GM19035 (cell line): ENCODE results near the gene FAM72D.
"Not testable (repeated sequence)": the region's sequence is repeated elsewhere in the genome, so short reads cannot be mapped to it uniquely, and the experiment has no call there.

ENCODE experiments used
- ATAC-seq: cut with Tn5 transposase; IDR thresholded peaks from one replicate; pipeline ENCODE4 v1.9.1; 2021; ENCODE audit not compliant: unreplicated experiment

FAM72D gene

DNA sequence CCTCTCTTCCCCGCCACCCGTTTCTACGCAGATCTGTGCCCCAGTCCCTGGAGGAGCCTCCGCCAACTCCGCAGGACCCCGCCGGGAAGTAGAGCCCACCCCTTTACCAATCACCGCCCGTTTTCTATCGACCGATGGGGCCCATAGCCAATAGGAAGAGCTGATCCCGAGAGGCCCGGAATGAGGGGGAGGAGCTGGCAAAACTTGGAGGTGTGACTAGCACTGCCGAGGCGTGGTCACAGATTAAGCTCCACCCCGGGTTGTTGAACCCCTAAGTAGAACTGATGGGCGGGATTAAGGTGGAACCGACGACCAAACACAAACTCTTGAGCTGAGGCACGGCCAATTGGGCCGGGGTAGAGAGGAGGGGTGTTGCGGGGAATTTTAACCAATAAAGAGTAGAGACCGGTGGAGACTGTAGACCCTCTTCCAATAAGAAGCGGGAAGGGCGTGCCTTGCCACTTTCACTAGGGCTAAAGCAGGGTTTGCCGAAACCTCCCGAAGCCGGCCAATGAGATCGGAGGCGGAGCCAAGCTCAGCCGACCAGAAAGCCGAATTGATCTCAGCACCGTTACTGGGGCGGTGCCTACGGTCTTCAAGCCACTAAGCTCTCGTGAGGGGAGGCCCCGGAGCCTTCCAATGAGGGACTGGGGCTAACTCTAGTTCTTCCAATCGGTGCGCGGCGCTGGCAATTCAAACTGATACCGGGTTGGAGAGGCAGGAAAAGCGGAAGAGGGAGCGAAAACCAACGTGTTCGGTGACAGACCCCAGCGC is at the start of gene FAM72D, which contains the start of gene SRGAP2B:
Gene FAM72D, plus strand, starts transcription at position 691 of the 774 bp plus-strand sequence. CDS start 874 bp downstream, outside the sequence.
Gene SRGAP2B, minus strand, starts transcription at position 45 of the 774 bp plus-strand sequence. CDS start 2,427 bp downstream, outside the sequence.
- ATAC-seq = peak; percentile 82

DNA sequence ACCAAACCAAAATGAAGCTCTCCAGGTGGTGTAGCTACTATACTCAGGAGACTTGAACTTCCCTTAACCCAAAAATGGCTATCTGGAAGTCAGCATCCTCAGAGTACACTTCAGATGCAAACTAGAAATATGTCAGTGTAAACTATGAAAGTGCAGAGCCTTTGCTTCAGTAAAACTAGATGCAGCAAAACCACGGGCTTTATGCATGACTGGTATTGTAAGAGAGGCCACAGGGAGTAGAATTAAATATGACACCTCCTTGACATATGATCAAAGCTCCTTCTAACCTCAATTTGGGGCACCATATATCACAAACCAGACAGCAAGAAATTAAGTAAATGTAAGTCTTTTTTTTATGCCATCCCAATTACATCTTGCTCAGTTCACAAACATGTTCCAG is 48.2 kb upstream of the FAM72D start:
- not testable (repeated sequence) for ATAC-seq

DNA sequence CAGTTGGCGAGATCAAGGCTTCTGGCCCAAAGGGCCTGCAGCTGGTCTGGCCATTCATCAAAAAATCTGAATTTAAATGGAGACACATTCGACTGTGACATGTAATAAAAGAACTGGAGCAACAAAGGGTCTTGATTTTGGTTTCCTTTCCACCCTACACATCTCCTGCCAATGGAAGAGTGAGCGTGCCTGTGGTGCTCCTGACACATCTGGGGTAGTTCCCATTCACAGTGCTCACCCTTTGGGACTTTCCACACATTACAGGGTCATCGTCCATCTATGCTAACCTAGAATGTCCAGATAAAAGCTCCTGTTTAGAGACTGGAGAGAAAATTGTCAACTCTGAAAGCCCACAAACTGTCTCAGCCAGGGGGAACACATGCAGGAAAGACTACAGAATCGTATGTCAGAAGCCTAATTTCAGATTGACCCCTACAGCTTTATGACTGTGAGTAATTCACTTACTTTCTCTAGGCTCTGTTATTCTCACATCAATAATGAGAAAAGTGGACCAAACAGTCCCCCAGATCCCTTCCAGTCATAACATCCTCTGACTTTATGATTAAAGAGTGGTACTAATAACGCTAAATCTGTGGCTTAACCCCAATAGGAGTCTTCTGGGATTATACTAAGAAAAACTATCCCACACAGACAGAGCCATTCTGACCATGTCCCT is 47.5 kb upstream of the FAM72D start:
- not testable (repeated sequence) for ATAC-seq

DNA sequence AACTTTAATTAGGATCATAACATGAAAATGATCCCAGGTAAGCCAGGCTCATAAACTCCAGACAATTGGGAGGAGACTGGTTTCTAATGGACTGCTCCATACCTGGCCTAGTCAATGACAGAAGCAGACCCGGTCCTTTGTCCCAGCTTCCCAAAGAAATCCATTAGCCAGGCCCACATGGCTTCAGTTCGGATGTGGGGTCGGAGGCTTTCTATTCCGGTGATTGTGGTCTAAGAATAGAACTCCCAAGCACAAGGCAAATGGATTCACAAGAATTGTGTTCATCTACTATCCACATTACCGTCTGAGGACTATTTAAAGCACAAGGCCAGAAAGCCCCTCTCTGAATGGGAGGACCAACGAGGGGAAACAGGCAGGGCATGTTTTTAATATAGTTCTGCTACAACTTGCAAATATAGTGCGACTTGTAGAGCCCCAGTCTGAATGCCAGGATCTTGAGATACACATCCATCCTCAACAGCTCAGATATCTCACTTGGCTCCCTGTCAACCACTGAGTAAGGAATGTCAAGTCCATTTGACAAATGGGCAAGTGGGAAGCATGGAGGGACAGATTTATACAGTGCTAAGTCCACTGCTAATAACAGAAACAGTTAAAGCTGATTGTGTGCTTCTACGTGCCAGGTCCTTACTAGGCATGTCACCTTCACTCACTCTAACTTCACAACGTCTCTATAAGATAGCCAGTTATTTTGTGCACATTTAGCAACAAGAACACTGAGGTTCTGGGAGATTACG is 43.6 kb upstream of the FAM72D start:
- ATAC-seq = not testable (repeated sequence)

DNA sequence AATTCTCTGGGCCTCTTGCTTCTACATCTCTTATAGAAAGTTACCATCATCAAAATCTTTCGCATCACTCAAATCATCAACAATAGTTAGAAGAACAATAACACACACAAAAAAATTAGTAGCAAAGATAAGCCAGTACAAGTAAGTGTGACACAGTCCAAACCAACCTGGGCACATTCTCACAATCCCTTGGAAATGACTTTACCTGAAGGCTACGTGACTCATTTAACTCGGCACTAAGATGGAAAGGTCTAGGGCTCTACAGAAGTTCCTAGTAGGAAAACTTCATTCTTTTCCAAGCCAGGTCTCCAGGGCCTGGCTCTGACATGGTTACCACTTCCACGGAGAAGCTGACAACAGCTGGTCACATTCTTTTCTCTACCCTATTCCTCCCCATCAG is 42.3 kb upstream of the FAM72D start:
- not testable (repeated sequence) for ATAC-seq

DNA sequence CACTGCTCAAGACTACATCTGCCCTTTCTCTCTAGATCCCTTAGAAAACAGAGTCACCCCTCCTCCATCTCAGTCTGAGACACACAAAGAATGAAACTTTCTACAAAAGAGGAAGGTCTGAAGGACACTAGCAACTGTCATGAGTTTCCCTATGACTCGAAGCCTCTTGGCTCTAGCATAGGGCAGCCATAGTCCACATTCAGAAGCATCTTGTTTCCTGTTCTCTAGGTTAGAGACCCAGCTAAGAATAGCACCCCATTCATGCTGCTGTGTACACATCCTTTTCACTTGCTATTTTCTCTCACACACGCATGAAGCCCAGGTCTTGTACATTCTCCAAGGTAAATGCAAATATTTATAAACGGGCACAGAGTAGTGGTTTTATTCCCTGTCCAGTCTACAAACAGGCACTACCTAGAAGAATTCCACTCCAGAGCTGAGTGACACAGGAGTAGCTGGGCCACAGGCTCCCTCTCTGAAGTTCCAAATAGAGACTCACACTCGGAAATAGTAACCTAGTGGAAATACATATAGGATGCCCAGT is 40.5 kb upstream of the FAM72D start:
- peak; percentile 99 for ATAC-seq

DNA sequence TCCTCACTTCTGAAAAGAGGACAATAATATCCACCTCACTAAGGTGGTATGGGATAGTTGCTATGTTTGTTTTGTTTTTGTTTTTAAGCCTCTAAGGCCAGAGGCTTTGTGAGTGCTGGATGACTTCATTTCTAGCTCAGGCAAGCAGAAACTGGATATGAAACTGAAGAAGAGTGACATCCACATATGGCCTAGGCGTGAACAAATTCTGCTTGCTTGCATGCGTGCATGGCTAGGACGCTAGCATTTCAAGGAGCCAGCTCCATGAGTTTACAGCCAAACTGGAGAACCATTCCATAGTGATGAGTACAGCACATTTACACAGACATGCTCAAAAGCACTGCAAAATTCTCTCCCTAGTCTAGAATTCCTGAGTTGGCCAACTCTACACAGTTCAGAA is 37.6 kb upstream of the FAM72D start:
- ATAC-seq = peak; percentile 39

DNA sequence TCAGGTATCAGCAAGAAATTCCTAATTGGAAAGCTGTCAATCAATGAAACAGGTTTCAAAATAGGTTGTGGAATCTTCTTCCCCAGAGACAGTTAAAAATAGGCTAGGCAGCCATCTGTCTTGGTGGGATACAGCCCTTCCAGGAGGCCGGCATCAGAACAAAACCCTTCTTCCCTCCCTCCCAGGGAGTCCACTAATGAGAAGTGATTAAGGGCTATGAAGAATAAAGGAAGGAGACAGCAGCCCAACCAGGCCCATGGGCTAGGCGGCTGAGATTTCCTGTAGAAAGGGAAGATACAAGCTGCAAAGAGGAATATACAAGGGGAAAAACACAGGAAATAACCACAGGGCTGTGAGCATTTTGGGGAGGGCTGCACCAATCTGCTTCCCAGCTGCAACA is 32.5 kb upstream of the FAM72D start:
- not testable (repeated sequence) for ATAC-seq

DNA sequence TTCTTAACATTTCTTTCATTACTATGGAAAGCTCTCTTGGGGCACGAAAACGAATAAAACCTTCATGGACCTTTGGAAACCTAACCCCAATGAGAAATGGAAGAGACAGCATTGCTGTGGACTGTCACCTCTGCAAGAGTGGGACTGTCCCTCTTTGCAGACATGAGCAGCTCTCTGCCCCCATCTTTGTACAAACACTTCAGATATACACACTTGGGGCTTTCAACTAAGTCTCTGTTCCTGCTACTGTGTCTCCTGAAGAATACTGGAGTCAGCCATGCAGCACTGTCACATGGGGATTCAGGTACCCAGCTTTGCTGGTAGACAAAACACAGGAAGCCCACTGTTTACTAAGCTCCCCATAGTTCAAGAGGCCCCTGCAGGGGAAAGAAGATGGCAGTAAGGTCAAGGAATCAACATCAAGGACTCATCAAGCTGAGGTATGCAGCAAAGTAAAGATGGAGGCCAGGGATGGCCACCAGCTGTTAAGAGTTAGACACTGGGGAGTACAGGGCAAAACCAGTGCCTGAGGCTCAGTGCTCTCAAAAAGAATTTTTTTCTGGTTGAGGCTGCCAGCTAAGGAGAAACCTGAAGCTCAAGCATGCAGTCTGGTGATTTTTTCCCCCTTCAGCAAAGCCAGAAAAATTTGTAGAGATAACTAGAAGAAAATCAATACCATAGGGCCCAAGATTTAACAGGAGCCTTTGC is 31.7 kb upstream of the FAM72D start:
- not testable (repeated sequence) for ATAC-seq

DNA sequence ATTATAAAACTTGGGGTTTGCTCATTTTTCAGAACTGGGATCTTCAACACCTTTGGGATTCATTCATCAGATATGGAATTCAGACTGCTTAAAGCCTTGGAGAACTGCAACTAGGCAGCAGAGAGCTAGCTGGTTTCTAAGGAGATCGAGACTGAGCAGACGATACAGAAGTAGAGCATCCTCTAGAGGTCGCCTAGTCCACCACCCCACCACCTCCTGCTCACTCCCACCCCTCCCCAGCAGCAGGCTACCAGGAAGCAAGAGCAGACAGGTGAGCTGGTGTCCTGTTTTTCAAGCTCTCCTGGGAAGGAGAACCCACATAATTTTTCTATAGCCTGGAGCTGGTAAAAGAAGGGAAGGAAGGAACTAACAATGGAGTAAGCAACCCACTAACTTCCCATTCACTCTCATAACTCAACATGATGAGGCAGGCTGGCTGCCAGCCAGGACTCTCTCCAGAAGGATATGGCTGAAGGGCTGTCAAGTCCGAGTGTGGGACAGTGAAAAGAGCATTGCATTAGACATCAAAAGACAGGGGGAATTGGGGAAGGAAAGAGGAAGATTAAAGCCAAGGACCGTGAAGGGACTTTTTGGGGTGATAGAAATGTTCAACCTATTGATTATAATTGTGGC is 30.5 kb upstream of the FAM72D start:
- not testable (repeated sequence) for ATAC-seq

DNA sequence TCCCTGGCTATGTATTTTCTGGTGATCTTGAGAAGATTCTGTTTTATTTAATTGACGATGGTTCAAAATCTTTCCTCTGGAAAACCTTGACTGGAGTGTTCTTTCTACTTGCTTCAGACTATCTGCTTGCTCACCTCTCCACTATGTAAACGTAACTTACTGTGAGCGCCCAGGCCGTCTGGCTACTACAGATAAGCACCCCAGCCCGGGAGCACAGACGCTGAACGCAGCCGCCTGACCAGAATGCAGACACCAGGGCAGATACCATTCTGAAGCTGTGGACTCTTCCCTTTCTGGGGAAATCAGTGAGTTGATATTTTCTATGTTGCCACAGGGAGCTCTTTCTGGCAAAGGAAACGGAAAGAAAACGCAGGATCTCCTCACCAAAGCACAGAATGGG is 29.3 kb upstream of the FAM72D start:
- not testable (repeated sequence) for ATAC-seq

DNA sequence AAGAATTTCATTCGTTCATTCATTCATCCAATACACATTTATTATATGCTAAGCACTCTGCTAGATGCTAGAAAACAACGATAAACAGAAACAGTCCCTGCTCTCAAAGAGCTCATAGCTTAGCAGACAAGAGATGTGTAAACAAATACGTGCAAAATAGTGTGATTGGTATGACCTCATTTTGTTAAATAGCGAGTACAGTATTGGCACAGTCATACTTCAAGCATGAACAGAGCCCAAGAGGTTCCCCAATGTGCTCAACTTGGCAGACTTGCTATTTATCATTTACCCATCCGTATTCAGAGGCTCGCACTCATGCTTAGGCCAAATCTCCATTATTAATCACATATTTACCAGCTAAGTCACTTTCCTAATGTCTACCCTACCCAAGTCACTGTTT is 24.2 kb upstream of the FAM72D start:
- not testable (repeated sequence) for ATAC-seq

DNA sequence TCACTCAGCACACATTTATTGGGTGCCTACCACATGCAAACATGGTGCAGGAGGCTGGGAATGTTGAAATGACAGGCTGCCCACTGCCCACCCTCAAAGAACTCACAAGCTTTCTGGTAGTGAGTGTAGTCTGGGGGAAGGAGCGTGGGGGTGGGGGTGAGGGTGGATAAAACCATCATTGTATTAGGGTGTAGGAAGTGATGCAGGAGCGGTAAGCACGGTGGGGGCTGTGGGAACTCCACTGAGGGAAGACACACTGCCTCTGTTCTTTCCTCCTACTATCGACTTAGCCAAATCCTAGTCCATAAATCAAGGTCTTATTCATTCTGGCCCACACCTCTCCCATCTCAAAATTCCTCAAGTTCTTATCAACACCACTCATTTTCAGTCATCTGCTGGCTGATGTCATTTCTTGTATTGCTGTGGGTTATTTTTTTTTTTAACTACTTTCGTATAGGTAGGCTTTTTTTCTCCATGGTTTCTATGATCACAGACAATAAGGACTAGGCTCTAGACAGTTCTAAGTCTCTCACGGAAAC is 21.7 kb upstream of the FAM72D start:
- not testable (repeated sequence) for ATAC-seq

DNA sequence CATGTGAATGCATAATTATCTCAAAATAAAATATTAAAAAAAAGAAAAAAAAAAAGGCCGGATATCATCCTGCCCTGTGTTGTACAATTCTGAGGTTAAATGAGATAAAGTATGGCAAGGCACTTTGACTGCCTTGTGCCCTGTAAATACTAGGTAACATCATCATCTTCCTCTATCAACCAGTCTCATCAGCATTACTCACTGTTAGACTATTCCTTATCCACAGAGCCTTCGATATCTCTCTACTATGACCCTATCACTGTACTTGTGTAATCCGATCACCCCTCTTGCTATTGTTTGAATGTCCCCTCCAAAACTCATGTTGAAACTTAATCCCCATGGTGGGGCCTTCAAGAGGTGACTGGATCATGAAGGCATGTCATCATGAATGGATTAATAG is 18.9 kb upstream of the FAM72D start:
- ATAC-seq = not testable (repeated sequence)

DNA sequence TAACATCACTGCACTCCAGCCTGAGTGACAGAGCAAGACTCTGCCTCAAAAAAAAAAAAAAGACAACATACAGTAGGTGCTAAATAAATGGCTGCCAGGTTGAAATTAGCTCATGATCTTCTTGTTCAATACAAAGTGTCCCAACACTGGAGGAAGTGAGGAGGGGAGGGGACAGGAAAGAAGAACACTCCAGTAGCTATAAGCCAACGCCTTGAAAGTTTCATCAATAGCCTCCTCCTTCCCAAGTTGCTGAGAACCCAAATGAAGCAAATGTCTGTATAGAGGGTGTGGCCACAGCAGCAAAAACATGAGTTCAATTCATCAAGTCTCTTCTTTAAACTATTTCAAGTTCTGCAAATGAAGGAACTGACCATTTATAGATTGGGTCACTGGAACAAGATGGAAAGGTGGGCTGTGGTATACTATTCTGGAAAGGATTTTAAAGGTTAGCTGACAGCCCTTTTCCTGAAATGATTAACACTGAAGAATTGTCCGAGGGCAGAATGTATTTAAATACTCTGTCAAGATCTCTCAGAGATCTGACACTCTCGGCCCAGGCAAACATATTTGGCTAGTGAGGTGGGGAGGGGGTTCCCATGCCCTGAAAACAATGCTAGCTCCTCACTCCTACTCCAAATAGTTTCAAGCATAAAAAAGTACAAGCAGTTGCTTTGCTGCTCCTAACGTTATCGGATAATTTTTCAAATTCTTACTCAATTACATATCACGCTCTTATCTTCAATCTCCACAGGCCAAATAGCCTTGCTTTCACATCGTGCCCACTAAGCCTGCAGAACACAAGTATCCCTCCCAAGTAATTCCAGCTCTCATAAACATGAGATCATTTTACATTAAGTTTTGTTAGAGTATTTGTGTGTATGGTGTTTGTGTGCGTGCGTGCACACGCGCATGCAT is 17.6 kb upstream of the FAM72D start:
- ATAC-seq = not testable (repeated sequence)

DNA sequence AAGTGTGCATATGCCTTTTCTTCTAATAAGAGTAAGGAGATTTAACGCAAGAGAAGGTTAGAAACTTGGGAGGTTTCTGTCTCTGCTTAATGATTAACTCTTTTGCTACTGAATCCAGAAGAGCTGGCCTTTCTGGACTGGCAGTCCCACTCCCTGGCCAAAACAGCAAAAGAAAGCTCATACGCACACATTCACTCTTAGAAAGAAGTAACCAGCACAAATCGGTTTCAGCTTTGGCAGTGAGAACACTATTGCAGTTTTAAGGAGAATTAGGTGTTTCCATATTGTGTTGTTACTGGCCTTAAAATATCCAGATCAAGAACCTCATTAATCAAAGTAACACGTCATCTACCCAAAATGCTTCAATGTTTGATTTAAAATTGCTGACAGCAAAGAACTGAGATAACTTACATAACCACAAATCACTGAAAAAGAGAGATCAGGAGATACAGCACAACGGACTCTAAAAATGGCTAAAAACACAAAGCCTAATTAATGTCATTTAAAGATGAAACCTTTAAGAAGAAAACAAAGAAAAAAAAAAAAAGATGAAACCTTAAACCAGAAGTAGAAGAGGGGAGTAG is 16.9 kb upstream of the FAM72D start:
- ATAC-seq = not testable (repeated sequence)

DNA sequence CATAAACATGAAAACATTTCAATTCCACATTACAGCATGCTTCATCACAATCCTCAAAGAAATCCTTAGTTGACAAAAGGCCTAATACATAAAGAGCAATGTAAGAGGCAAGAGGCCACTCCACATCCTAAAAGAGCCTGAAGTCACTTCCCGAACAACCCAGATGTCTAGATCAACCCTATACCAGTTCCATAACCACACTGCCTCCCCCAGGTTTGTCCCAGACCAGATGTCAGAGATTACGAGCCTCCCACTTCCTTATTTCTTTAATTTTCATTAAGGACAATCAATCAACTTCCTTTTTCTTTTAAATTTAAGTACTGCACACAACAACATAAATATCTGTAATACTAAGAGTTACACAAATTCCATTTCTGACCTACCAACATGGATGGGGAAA is 16.0 kb upstream of the FAM72D start:
- not testable (repeated sequence) for ATAC-seq

DNA sequence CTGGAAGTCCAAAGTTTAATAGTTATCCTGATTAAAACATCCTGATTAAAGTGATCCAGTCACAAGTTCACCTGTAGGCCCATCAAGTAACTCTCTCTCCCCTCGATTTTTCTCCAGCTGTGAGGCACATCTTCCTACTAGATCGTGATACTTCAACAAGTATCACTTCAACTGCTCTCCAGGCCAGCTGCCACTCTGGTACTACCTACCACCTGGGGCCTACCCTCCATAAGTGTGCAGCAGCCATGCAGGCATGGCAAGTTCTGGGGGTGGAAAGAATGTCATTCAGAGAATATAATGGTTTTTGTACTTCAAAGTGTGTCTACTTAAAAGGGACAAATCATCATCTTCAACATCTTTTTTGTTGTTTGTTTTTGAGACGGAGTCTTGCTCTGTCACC is 15.6 kb upstream of the FAM72D start:
- ATAC-seq = not testable (repeated sequence)
